Measurements from ENCODE around the gene SIK2.

- TF ChIP-seq CTCF (IDR thresholded peaks at IDR 0.05; ENCODE audit: extremely low read depth in 1 of 2, insufficient read depth in 1 of 2, low read depth in 1 of 2, low read length in 2 of 2) (no peak), FOS (IDR thresholded peaks at IDR 0.05; ENCODE audit: borderline replicate concordance, insufficient read depth, low read length) (no peak), POLR2AphosphoS5 (IDR thresholded peaks at IDR 0.05; ENCODE audit: insufficient read depth, low read depth, low read length) (no peak), POLR2A (IDR thresholded peaks at IDR 0.05; ENCODE audit: low read depth, low read length) (no peak), JUN (IDR thresholded peaks at IDR 0.05; ENCODE audit: borderline replicate concordance, insufficient read depth, insufficient read length, low read depth) (no peak), MYC (IDR thresholded peaks at IDR 0.05; ENCODE audit: low read depth, low read length) (no peak), EZH2 (IDR thresholded peaks at IDR 0.05; ENCODE audit: borderline replicate concordance, low read depth, low read length, severe bottlenecking) (no peak)
These were observed 15.0 kb downstream of the SIK2 start for GRCh38 chr11:111617286-111617685.
